ENCODE data around the gene CTSK.

The CTSK gene

GRCh38 chr1:150760013-150760412, 48.0 kb downstream of the CTSK start:
- DNase-seq (ENCODE audit: low read depth): no peak

GRCh38 chr1:150753416-150753815, 54.6 kb downstream of the CTSK start:
- DNase-seq (ENCODE audit: low read depth): no peak

- no peak for DNase-seq (ENCODE audit: low read depth)
These were observed 56.6 kb downstream of the CTSK start for GRCh38 chr1:150751443-150751842.

- no peak for DNase-seq (ENCODE audit: low read depth)
These were observed 58.2 kb downstream of the CTSK start for GRCh38 chr1:150749720-150750311.

- no peak for DNase-seq (ENCODE audit: low read depth)
These were observed 59.0 kb downstream of the CTSK start for GRCh38 chr1:150748878-150749719.
